Measurements from ENCODE around the gene GTF3C1.
"Not testable (repeated sequence)": the region's sequence is repeated elsewhere in the genome, so short reads cannot be mapped to it uniquely, and the experiment has no call there.

GTF3C1 gene

GRCh38 chr16:27549746-27550581 lies at the start of gene GTF3C1, which contains the start of gene KATNIP:
TSS of gene GTF3C1 (minus strand) at chr16:27549913. CDS start at chr16:27549890, 23 bp downstream.
TSS of gene KATNIP (plus strand) at chr16:27550144. CDS start at chr16:27550171, 27 bp downstream.
- peak; percentile 98 to 99 for DNase-seq

GRCh38 chr16:27598931-27599565 lies 49.3 kb upstream of the GTF3C1 start:
- DNase-seq = no peak

GRCh38 chr16:27598220-27598619 lies 48.5 kb upstream of the GTF3C1 start:
- DNase-seq = no peak

GRCh38 chr16:27597361-27597760 lies 47.6 kb upstream of the GTF3C1 start:
- DNase-seq = no peak

GRCh38 chr16:27596411-27596810 lies 46.7 kb upstream of the GTF3C1 start:
- DNase-seq = no peak

GRCh38 chr16:27595993-27596392 lies 46.3 kb upstream of the GTF3C1 start:
- no peak for DNase-seq

GRCh38 chr16:27595475-27595874 lies 45.8 kb upstream of the GTF3C1 start:
- DNase-seq = no peak

GRCh38 chr16:27591837-27592236 lies 42.1 kb upstream of the GTF3C1 start:
- DNase-seq = no peak

GRCh38 chr16:27588057-27588456 lies 38.3 kb upstream of the GTF3C1 start:
- DNase-seq = no peak

- no peak for DNase-seq
These were observed 37.0 kb upstream of the GTF3C1 start for GRCh38 chr16:27586711-27587110.

GRCh38 chr16:27585200-27585599 lies 35.5 kb upstream of the GTF3C1 start:
- DNase-seq = no peak

GRCh38 chr16:27583634-27584033 lies 33.9 kb upstream of the GTF3C1 start:
- DNase-seq = no peak

- no peak for DNase-seq
These were observed 33.2 kb upstream of the GTF3C1 start for GRCh38 chr16:27582883-27583282.

- DNase-seq = no peak
These were observed 29.6 kb upstream of the GTF3C1 start for GRCh38 chr16:27579087-27579980.

- DNase-seq = no peak
These were observed 27.0 kb upstream of the GTF3C1 start for GRCh38 chr16:27576729-27577128.

GRCh38 chr16:27572711-27573110 lies 23.0 kb upstream of the GTF3C1 start:
- no peak for DNase-seq

- no peak for DNase-seq
These were observed 22.0 kb upstream of the GTF3C1 start for GRCh38 chr16:27571433-27572326.

- DNase-seq = not testable (repeated sequence)
These were observed 21.3 kb upstream of the GTF3C1 start for GRCh38 chr16:27570986-27571385.

- no peak for DNase-seq
These were observed 18.4 kb upstream of the GTF3C1 start for GRCh38 chr16:27568077-27568476.

GRCh38 chr16:27566417-27566816 lies 16.7 kb upstream of the GTF3C1 start:
- DNase-seq = no peak

- DNase-seq = no peak
These were observed 14.5 kb upstream of the GTF3C1 start for GRCh38 chr16:27564224-27564623.

- DNase-seq = no peak
These were observed 11.5 kb upstream of the GTF3C1 start for GRCh38 chr16:27561216-27561615.

Measured in hippocampal formation (tissue), 2 donors.